HG03432 (cell line): ENCODE measurements around the gene WDR90.

Experiments
- ATAC-seq: cut with Tn5 transposase; IDR thresholded peaks from one replicate; pipeline ENCODE4 v1.9.1; 2021; ENCODE audit warnings: mild to moderate bottlenecking, moderate library complexity; ENCODE audit not compliant: unreplicated experiment

Gene WDR90

DNA sequence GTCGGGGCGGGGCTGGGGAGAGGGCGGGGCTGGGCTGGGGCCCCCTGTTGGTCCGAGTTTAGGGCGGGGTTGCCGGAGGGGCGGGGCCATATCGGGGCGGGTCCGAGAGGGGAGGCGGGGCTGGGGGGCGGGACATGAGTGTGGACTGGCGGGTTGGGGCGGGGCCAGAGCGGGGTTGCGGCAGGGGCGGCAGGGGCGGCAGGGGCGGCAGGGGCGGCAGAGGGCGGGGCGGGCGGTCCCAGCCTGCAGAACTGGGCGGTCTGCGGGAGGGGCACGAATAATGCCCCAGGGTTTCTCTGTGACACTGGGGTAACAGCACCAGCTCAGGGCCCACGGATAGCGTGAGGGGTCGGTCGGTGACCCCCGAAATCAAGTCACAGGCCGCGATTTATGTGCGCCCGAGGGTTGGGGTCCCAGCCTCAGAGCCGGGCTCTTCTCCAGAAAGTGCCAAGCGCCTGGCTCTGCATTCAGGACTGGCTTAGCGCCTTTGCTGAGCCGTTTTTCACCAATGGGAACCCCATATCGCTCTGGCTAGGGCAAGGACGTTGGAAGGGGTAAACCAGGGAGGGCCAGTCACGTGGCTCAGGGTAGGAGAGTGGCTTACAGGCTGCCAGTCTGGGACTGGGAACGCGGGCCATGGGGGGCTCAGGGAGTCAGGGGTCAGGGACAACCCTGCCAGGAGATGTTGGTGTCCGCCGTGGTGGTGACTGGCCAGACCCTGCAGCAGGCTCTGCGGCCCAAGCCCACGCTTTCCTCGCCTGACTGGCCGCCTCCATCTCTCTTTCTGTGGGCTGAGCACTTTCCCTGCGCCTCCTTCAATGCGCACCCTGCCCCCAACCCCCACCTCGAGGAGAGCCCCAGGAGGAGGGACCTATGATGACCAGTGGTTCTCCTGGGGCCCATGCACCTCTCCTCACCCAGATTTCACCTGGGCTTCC, 11.8 kb upstream of the WDR90 start:
- ATAC-seq: no peak

- no peak for ATAC-seq
Observed at GRCh38 chr16:638034-638543, 11.1 kb upstream of the WDR90 start.

GRCh38 chr16:638836-639235, 10.3 kb upstream of the WDR90 start:
- no peak for ATAC-seq

DNA sequence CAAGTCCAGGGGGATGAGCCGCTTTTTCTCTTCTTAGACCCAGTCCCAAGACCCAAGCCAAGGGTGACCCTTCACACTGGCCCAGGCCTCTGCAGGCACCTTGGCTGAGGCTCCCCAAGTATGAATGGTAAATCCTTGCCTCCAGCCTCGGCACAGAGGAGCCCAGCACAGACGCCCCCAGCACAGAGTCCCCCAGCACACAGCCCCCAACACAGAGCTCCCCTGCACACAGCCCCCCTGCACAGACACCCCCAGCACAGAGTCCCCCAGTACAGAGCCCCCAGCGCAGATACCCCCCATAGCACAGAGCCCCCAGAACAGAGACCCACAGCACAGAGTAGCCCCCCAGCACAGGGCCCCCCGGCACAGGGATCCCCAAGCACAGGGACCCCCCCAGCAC, 8.6 kb upstream of the WDR90 start:
- no peak for ATAC-seq

- peak; percentile 50 for ATAC-seq
Observed at GRCh38 chr16:641326-642188, 7.6 kb upstream of the WDR90 start, which contains the start of gene MCRIP2. MCRIP2 (plus strand) TSS chr16:641828; CDS start chr16:641992, 164 bp downstream.

- peak; percentile 43 for ATAC-seq
Observed at GRCh38 chr16:642189-643049, 6.7 kb upstream of the WDR90 start.

- no peak for ATAC-seq
Observed at GRCh38 chr16:643050-643368, 6.2 kb upstream of the WDR90 start.

- ATAC-seq: no peak
Observed at GRCh38 chr16:644556-644955, 4.6 kb upstream of the WDR90 start.

DNA sequence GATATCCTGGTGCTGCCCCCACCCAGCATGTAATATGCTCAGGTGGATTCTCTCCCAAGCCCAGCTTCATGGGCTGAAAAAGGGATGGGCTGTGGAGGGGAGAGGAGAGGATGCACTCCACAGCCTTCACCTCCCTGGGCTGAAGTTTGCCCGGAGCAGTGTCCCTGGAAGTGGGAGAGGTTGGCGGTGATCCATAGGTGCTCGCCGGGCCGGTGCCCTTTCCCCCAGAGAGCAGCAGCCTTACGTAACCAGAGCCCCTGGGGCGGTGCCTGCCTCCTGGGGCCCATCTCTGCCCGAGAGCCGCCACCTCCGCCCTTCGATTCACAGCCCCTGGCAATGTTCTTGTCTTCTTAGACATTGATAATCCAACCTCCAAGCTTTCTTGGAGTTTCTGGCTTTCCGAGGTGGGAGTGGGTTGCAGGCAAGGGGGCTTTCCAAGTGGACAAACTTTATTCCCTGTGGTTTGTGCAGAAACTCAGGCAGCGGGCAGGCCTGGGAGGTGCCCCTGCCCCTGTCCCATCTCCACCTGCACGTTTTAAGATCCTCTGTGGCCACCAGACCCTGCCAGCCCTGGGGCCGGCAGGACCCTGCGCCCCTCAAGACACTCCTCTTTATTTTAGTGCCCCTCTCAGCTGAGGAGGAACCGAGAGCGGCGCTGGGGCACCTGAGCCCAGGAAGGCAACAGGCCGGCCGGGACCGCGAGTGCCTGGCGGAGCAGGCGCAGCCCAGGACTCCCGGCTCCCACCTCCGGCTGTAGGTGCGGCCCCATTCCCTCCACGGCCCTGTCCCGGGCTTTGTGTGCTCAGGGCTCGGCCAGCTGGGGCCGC, 3.1 kb upstream of the WDR90 start:
- ATAC-seq: no peak

- ATAC-seq: no peak
Observed at GRCh38 chr16:646679-647172, 2.4 kb upstream of the WDR90 start.

DNA sequence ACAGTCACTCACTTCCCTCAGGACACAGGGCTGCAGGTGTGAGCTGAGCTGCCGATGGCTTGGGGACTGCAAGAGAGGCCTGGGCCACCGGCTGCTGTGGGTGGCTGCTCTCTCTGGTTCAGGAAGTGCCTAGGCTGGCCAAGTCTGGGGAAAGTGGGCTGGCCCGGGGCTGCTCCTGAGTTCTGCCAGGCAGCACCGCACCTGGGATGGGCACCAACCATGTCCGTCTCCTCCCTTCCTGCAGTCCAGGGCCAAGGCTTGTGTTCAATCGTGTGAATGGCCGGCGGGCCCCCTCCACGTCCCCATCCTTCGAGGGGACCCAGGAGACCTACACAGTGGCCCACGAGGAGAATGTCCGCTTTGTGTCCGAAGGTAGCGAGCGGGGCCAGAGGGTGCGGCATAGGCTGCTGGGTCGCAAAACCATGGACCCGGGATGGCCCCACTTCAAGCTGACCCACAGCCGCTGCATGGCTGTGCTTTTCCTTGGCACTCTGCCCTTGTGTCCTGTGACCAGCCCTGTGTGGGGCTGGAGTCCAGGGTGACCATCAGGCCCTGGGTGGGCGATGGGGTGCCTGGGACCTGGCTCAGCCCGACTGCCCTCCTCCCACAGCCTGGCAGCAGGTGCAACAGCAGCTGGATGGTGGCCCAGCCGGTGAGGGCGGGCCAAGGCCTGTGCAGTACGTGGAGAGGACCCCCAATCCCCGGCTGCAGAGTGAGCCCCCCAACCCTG, 1.8 kb upstream of the WDR90 start:
- no peak for ATAC-seq

DNA sequence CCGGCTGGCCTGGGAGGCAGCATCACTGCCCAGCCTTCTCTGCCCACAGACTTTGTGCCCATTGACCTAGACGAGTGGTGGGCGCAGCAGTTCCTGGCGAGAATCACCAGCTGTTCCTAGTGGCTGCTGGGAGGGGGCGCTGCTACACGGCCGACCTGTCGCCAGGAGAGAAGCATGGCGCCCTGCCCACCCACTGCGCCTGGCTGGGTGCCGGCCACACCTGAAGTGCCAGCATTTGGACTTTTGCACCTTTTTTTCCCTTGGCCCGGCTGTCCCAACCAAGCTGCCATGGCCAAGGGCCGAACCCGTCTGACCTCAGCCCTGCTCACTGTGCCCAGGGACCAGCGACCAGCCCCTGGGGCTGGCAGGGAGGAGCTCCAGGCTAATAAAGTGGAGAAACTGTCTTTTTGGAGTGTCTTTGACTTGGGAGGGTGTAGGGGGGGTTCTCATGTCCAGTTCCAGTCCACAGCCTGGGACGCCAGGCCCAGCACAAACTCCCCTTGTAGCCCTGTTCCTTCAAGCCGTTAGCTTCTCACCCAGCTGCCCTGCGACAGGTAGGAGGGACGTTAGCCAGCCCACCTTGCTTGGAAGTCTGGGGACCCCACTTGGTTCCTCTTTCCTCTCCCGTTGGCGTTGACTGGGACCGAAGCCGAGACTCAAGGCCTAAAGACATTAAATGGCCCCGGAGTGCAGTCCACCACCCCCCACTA, 939 bp upstream of the WDR90 start:
- ATAC-seq: no peak

DNA sequence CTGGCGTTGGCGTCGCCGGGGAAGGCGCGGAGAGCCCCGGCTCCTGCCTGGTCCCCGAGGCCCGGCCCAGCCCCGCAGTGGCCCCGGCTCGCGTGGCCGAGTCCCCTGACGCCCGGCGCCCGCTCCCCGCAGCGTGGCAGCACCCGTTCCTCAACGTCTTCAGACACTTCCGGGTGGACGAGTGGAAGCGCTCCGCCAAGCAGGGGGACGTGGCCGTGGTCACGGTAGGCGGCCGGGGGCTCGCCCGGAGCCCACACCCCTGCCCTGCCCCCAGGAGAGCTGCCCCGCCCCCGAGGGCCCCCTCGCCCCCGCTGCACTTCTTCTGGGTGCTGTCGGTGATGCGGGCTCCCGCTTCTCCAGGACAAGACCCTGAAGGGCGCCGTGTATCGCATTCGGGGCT, 466 bp downstream of the WDR90 start:
- ATAC-seq: peak; percentile 12

- no peak for ATAC-seq
Observed at GRCh38 chr16:651844-652243, 2.7 kb downstream of the WDR90 start.

- ATAC-seq: no peak
Observed at GRCh38 chr16:652454-653305, 3.5 kb downstream of the WDR90 start.

DNA sequence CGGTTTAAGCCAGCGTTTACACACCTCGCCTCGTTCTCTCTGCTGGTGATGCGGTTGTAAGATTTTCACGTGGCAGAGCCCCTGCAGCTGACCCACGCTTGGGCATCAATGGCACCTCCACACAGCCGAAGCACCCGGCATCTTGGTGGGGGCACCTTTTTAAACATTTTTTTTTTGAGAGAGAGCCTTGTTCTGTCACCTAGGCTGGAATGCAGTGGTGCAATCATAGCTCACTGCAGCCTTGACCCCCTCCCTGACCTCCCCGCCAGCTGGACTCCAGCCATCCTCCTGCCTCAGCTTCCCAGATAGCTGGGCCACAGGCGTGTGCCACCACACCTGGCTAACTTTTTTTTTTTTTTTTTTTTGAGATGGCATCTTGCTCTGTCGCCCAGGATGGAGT, 4.9 kb downstream of the WDR90 start:
- ATAC-seq: no peak

DNA sequence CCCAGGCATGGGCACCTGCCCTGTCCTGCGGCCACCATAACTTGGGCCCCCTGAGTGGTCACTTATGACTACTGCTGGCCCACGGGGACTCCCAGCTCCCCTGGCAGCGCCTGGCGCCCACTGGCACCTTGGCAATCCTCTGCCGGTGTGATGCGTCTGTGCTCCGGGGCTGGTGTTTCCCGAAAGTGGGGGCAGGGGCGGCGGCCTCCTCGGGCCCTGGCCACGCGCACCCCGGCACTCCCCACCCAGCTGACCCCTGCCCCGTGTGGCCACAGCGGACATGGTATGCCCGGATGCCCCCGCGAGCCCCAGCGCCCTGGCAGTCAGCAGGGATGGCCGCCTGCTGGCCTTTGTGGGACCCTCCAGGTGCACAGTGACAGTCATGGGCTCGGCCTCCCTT, 8.3 kb downstream of the WDR90 start:
- no peak for ATAC-seq
